Glomerular visceral epithelial cell (primary cell): ENCODE results near the gene USP34.
A peak's percentile ranks its signal among the peaks of the same experiment; 100 is the strongest.
"Not testable (repeated sequence)": the region's sequence is repeated elsewhere in the genome, so short reads cannot be mapped to it uniquely, and the experiment has no call there.

Experiments
- DNase-seq: peaks from one replicate; pipeline ENCODE4 v3.0.0-alpha.2; 2016; ENCODE audit errors: extremely low spot score

USP34 gene

DNA sequence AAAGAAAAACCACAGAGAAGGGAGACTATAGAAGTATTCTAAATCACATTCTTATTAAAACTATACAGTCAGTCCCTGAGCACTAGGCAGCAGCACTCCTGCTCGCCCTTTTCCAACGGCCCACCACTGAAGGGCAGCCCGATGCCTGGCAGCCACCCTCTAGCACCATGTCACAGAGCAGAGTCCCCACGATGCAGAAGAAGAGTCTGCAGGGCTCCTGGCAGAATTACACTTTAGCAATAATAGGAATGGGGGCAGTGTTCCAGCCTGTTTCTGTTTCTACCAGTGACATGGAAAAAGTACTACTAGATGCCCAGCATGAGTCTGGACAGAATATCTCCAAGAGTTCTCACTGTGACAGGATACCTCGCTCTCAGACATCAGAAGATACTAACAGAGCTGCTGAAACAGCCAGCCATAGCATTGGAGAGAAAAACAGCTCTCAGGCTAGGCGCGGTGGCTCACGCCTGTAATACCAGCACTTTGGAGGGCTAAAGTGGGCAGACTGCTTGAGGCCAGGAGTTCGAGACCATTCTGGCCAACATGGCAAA is 221.3 kb downstream of the USP34 start:
- no peak for DNase-seq

DNA sequence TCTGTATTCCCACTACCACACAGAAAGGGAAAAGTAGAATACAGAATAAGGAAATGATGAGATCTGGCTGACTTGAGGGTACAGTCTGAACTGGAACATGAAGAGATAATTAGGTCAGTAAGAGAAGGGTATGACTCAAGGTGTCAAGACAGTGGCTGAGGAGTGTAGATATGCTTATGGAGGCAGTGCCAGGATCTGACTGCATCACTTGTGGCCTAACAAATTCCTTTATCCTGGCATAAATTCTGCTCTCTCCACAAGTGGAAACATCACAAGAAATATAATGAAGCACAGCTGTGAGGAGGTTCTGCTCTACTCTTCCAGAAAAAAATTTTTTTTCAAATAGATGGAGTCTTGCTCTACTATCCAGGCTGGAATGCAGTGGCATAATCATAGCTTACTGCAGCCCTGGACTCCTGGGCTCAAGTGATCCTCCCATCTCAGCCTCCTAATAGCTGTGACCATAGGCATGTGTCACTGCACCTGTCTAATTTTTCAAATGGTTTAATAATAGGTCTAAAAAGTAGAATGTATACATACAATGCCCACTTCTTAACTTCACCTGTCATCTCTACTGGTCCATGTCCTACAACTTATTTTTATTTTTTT is 223.6 kb downstream of the USP34 start:
- peak; percentile 13 for DNase-seq

DNA sequence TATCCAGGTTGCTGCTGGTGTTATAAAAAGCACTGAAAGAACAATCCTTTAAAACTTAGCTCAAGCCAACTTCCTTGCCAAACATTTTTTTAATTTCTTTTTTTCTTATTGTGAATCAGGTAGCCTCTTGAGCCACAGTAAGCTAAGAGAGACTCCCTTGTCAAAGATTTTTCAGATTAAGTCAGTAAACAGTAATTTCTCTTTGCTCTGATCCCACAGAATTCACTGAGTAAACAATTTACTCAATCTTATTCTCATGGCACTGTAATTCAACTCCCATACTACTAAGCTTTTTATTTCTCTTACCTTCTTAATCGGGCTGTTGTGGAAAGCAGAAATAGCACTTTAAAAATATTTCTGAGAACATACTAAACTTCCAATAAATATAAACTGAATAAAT is 226.2 kb downstream of the USP34 start:
- DNase-seq = no peak

DNA sequence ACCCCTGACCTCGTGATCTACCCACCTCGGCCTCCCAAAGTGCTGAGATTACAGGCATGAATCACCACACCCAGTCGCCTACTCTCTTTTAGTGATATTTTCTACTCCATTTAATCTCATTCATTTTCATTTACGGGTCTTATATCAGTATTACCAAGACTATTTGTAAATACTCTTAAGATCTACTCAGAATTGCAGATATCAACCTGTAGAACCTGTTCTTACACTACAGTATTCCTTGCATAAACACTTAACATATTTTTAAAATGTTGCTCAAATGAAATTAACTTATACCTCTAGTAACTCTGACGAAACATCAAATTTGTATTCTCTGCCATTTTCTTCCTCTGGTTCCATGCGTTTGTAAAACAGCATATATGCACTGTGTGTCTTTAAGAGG is 229.6 kb downstream of the USP34 start:
- no peak for DNase-seq

DNA sequence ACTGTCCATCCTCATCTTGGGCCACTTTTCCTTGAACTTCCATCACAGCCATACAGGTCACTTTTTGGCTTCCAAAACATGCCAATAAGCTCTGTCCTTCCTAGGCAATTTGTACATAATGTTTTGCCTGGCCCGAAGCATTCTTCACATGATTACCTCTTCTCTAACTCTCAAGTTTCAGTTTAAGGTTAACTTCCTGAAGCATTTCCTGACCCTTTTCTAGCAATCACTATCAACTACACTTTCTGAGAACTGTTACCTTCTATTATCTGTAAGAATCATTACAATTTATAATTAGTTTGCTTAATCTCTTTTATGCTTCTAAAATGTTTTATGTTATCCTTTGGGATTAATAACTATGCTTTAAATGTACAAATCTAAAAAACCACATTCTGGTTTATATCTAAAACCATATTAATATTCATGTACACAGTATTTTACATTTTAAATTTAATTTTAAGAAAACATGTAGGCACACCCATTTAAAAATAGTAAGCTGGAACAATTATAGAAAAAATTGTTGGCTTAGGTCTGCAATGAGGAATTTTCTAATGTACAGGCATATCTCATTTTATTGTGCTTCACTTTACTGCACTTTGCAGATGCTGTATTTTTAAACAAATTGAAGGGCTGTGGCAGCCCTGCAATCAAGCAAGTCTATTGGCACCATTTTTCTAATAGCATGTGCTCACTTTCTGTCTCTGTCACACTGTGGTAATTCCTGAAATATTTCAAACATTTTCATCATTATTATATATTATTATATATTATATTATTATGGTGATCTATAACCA is 232.5 kb downstream of the USP34 start:
- DNase-seq = no peak

DNA sequence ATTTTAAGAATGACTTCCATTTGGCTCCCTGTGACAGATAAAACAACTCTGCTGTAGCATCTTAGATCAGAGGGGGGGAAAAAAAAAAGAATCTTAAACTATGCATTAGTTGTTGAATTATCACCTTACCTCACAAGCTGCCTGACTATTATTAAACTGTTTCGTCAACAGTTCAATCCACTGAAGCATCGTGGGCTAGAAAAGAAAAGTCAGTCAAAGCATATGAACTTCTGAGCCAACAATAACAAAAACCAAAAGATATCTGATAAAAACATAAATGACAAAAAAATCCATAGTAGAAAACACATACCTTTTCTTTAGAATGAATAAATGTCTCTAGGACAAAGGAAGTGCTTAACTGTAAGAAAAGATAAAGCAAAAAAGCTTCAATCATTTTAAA is 235.2 kb downstream of the USP34 start:
- no peak for DNase-seq

DNA sequence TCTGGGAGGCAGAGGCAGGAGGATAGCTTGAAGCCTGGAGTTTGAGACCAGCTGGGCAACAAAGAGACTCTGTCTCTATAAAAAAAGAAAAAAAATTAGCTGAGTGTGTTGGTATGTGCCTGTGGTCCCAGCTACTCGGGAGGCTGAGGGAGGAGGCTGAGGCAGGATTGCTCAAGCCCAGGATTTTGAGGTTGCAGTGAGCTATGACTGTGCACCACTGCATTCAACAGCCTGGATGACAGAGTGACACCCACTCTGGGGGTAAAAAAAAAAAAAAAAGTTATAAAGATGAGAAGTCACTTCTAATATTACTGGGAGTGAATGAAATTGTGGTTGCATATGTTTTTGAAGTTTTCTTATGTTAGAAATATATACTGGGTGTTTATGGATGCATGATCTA is 237.3 kb downstream of the USP34 start:
- no peak for DNase-seq

DNA sequence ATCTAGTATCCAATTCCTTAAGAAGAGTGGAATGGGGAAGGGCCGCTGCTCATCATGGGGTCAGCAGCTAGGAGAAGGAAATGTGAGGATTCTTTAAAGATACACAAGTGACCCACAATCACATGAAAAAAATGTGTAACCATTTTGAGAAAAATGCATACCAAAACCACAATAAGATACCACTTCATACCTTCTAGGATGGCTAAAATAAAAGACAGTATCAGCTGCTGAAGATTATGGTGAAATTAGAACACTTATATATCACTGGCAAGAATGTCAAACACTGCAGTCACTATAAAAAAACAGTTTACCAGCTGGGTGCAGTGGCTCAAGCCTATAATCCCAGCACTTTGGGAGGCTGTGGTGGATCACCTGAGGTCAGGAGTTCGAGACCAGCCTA is 241.0 kb downstream of the USP34 start:
- DNase-seq = no peak

DNA sequence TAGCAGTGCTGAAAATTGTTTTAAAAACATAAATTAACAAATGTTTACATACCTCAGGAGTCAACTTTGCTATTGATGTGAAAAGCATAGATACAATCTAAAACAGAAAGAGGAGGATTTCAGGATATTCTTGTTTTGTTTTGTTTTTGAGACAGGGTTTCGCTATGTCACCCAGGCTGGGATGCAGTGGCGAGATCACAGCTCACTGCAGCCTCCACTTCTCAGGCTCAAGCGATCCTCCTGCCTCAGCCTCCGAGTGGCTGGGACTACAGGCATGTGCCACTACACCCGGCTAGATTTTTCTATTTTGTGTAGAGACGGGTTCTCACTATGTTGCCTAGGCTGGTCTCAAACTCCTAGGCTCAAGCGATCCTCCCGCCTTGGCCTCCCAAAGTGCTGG is 248.3 kb downstream of the USP34 start:
- DNase-seq = no peak

DNA sequence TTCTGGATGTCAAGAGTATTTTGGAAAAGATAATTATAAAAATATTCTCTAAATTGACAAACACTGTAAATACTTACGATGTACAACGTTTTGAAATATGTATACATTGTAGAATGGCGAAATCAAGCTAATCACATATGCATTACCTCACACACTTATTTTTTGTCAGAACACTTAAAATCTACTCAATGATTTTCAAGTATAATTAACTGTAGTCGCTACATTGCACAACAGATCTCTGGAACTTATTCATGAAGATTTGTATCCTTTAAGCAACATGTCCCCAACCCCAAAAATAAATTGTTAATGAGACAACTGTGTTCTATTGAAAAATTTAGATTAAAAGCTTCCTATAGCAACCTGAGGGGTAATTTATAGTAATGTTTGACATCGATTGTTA is 249.1 kb downstream of the USP34 start:
- no peak for DNase-seq

DNA sequence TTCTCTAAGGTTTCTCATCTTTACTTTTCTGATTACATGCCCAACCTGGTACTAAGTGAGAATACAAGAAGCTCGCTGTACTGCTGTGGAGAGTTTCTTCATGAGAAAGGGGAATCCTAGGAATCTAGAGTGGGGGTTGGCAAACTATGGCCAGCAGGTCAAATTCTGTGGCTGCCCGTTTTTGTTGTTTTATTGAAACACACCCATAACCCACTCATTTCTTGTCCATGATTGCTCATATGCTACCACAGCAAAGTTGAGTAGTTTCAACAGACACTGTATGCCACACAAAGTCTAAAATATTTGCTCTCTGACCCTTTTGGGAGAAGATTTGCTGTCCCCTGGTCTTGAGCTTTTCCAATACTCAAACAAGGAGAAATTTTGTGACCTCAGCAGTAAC is 250.1 kb downstream of the USP34 start:
- DNase-seq = no peak

DNA sequence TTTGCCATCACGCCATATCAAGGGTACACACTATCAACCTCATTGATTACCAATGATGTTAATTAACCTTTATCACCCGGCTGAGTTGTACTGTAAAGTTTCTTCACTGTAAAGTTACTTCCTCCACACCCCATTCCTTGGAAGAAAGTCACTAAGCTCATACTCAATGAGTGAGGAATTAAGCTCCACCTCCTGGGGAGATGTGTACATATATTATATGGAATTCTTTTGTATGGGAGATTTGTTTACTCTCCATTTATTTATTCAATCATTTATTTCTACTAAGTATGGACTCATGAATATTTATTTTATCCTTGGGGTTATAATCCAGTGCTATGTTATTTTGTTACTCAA is 252.1 kb downstream of the USP34 start:
- no peak for DNase-seq

DNA sequence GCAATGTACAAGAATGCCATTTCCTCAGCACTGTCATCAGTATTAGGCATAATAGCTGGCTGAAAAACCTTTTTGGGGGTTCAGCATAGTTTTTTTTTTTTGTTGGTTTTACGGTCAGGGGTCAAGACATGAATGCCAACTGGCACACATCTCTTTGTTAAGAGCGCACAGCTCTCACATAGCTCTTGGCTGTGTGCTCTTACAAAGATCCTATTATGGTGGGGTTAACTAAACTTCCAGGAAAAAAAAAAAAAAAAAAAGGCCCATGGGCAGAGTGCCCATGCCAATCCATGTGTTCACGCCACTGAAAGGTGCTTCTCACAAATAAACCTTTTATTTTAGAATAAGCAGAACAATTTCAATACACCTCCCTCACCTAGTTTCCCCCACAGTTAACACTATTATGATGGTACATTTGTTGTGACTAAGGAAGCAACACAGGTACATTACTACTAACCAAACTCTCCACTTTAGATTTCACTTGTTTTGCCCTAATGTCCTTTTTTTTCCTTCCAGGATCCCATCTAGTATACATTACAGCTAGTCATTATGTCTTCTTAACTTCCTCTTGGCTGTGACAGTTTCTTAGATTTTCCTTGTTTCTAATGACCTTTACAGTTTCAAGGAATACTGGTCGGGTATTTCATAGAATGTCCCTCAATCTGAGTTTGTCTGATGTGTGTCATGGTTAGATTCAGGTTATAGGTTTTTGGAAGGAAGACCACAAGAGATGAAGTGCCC is 252.6 kb downstream of the USP34 start:
- DNase-seq = no peak

DNA sequence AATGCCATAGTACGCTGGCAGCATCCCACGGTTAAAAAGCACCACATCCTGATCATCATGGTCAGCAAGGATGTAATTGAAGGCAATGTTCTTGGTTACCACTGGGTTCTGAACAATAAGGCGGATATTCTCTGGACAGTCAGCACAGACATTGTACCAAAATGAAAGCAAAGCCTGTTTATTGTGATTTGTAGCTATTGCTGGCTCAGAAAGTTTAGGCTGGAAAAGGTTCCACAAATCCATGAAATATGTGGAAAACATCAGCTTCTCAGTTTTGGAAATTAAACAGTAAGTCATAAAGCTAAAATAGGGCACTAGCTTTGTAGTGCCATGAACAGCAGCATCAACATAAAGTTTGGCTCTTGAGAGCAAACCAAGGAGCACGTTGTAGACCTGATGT is 256.7 kb downstream of the USP34 start:
- no peak for DNase-seq

DNA sequence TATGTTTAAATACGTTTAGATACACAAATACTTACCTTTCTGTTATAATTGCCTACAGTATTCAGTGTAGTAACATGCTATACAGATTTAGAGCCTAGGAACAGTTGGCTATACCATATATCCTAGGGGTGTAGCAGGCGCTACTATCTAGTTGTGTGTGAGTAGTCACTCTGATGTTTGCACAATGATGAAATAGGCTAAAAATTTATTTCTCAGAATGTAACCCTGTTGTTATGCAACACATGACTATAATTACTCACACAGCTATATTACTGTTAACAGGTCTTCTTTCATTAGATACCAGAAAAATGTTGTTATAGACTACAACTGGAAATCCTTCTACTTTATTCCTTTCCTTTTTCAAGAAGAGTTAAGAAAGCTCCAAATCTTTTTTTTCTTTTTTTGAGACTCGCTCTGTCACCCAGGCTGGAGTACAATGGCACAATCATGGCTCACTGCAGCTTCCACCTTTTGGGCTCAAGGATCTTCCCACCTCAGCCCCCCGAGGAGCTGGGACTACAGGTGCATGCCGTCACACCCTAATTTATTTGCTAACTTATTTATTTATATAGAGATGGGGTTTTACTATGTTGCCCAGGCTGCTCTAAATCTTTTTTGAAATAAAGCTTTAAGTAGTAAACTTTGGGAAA is 260.4 kb downstream of the USP34 start:
- DNase-seq = no peak

DNA sequence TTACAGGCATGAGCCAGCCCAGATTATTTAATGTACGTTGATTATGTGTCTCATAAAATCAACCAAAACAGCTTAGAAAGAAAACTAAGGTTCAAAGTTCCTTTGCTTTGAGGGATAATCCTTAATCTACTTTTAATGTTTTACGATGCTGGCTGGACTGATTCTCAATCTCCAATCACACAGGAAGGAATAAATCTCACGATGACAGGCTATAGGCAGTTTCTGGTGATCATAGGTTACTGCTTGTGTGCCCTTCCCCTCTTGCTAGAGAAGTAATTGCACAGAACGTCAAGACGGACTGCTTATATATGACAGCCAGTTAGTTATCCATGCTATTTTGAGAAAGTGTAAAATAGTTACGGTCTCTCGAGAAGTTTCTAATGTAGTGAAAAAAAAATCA is 265.8 kb downstream of the USP34 start:
- DNase-seq = no peak

DNA sequence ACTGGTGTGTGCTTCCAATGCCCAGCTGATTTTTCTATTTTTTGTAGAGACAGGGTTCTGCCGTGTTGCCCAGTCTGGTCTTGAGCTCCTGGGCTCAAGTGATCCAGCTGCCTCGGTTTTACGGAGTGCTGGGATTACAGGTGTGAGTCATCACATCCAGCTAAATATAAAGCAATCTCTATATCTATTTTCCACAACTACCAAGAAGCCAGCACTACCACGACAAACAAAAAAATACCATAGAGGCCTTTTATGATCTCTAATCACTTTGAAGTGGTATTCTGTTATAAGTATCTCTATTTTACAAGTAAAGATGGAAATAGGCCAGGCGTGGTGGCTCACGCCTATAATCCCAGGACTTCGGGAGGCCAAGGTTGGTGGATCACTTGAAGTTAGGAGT is 274.2 kb downstream of the USP34 start:
- DNase-seq = no peak

DNA sequence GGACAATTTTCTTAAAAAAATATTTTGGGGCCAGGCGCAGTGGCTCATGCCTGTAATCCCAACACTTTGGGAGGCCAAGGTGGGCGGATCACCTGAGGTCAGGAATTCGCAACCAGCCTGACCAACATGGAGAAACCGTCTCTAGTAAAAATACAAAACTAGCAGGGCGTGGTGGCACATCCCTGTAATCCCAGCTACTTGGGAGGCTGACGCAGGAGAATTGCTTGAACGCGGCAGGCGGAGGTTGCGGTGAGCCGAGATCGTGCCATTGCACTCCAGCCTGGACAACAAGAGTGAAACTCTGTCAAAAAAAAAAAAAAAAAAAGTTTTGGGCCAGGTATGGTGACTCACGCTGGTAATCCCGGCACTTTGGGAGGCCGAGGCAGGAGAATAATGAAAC is 276.2 kb downstream of the USP34 start:
- not testable (repeated sequence) for DNase-seq

DNA sequence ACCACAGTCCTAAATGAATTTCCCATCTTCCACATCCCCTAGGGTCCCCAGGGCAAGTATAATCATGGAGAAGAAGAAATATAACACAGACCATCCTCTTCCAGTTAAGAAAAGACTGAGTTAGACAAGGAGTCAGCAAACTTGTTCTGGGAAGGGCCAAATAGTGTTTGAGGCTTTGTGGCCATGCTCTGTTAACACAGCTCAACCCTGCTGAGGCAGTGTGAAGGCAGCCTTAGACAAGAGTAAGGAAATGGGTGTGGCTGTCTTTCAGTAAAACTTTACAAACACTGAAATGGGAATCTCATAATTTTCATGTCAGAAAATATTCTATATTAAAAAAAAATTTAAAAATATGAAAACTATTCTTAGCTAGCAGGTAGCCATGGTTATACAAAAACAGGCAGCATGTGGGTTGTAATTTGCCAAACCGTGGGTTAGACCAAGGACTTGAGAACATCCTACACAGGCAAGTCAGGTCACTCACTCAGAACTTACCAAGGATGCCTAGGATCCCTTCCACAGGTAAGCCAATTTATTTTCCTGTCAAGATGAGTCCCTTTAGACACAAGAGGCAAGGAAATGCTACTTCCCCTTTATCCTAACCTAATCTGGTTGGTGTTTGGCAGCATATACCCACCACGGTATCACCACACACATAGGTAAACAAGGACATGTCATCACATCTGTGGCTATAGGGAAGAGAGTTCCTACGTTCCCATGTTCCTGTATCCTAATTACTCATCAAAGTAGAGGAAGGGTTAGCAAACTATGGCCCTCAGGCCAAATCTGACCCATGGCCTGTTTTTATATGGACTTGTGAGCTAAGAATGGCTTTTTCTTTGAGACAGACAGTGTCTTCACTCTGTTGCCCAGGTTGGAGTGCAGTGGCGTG is 277.0 kb downstream of the USP34 start:
- DNase-seq = no peak

DNA sequence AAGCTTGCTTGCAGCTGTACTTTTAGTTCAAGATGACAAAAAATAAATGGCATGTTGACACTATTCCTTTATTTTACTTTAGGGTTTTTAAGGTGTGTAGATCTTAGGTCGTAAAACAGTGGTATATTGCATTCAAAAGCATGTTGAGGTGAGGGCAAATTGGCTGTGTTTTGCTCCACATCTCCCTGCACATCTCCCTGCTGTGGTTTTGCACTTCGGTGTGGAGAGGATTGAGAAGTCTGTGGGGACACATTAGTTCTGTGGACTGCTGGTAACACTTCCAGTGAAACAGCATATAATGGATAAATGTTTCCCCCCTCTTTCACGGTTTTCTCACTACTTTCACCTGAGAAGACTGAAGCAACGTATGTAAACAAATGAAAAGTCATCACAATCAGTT is 283.8 kb downstream of the USP34 start:
- DNase-seq = no peak

DNA sequence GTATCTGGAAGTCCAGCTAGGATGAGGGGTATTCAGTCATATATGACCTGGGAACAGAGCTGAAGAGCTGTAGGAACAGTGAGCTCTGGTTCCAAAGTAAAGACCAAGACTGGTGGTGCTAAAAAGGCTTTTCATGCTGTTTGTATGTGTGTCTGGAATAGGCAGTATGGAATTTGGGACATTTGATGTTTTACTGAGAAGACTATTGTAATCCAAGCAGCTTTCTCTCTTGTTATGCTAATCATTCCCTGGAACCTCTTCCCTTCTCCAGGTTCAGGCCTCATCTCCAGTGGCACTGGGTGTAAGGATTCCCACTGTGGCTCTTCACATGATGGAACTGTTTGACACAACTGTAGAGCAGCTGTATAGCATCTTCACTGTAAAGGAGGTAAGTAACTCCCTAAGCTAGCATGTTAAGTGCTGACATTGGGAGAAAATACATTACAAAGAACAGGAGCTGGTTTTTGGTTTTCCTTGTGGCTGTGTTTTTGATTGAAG is 285.6 kb downstream of the USP34 start:
- no peak for DNase-seq
